Thymus (tissue), 11 donors: ENCODE data around the gene HIVEP3. TPM values are rescaled to one million over a fixed set of nuclear protein-coding genes. Genes with fewer than 3 reads are reported as not detected.

Source experiments
- DNase-seq, 9 donors: peaks; one replicate each; pipeline ENCODE4 v3.0.0-alpha.2; 2013; ENCODE audit warnings: low spot score in 9 of 9, low read depth in 6 of 9, missing footprints in 1 of 9
- H3K27ac ChIP-seq, 2 donors: one replicate each; pipeline ENCODE4 v1.5.1; 2013; ENCODE audit warnings: control low read depth in 1 of 2, low read depth in 1 of 2, low read length in 1 of 2, mild to moderate bottlenecking in 1 of 2, moderate library complexity in 1 of 2
- H3K27me3 ChIP-seq, 2 donors: one replicate each; pipeline ENCODE4 v1.5.1; 2013; ENCODE audit warnings: low read length in 1 of 2; ENCODE audit not compliant: control insufficient read depth in 2 of 2, insufficient read depth in 1 of 2
- H3K36me3 ChIP-seq, 2 donors: one replicate each; pipeline ENCODE4 v1.5.1; 2013; ENCODE audit warnings: low read length in 1 of 2, mild to moderate bottlenecking in 1 of 2, moderate library complexity in 1 of 2; ENCODE audit not compliant: control insufficient read depth in 2 of 2, insufficient read depth in 2 of 2
- H3K4me1 ChIP-seq, 2 donors: one replicate each; pipeline ENCODE4 v1.5.1; 2013; ENCODE audit warnings: low read length in 2 of 2; ENCODE audit not compliant: control insufficient read depth in 2 of 2, insufficient read depth in 2 of 2
- H3K4me3 ChIP-seq, 2 donors: one replicate each; pipeline ENCODE4 v1.5.1; 2013; ENCODE audit warnings: low read length in 2 of 2, control low read depth in 1 of 2, mild to moderate bottlenecking in 1 of 2
- H3K9me3 ChIP-seq, 2 donors: one replicate each; pipeline ENCODE4 v1.5.1; 2013; ENCODE audit warnings: low read length in 1 of 2, mild to moderate bottlenecking in 1 of 2; ENCODE audit not compliant: control insufficient read depth in 2 of 2, insufficient read depth in 1 of 2
- WGBS: extraction: QIAGEN DNeasy Blood & Tissue Kit; methylation state at CpG from one replicate; pipeline ENCODE4 v1.1.7; 2013; 5-methylcytosine and 5-hydroxymethylcytosine counted together
- polyA plus RNA-seq: library from polyadenylated mRNA; stranded (reverse); fragments of 200-250 nt; gene quantifications from one replicate; pipeline ENCODE4 v1.2.3, GENCODE V29; 2013
- total RNA-seq: library from RNA; stranded (reverse); fragments of 120-200 nt; gene quantifications from one replicate; pipeline ENCODE4 v1.2.4, GENCODE V29; 2013
- donor health status: healthy.

Gene HIVEP3
- total and polyA plus RNA-seq, 2 donors, result 6.7 to 12.1 TPM

GRCh38 chr1:41537251-41537650, 381.5 kb downstream of the HIVEP3 start:
- Histone ChIP-seq H3K27ac (no peak overlapping the region), H3K4me1 (no peaks in the 10 kb centered on the region), H3K4me3 (no peak overlapping the region), H3K27me3 (no peaks in the 10 kb centered on the region), H3K36me3 (peaks cover 8 to 45% of the 10 kb centered on the region in 2 donors), H3K9me3 (no peaks in the 10 kb centered on the region)
- DNase-seq, result no peak
- 96% methylated on average over 6 of the region's 6 CpGs for whole genome bisulfite sequencing

- H3K9me3 ChIP-seq, result no peaks in the 10 kb centered on the region
- H3K27ac ChIP-seq, result no peak overlapping the region
- WGBS, result 99% methylated on average over 4 of the region's 4 CpGs
- no peaks in the 10 kb centered on the region for H3K4me1 ChIP-seq
- H3K36me3 ChIP-seq, result peaks cover 6 to 37% of the 10 kb centered on the region in 2 donors
- no peaks in the 10 kb centered on the region for H3K27me3 ChIP-seq
- no peak for DNase-seq
- H3K4me3 ChIP-seq, result no peak overlapping the region
Measured at GRCh38 chr1:41536361-41536802, 382.3 kb downstream of the HIVEP3 start.

- H3K27me3 ChIP-seq, result no peaks in the 10 kb centered on the region
- DNase-seq, result no peak
- WGBS, result 99% methylated on average over 5 of the region's 5 CpGs
Measured at GRCh38 chr1:41535716-41536115, 383.0 kb downstream of the HIVEP3 start.

GRCh38 chr1:41535276-41535675, 383.4 kb downstream of the HIVEP3 start:
- WGBS, result 98% methylated on average over 6 of the region's 6 CpGs

More at GRCh38 chr1:41535716-41536115, 383.0 kb downstream of the HIVEP3 start:
- H3K27ac ChIP-seq, result no peak overlapping the region
- H3K9me3 ChIP-seq, result peaks cover 0 to under 1% of the 10 kb centered on the region in 2 donors
- H3K4me3 ChIP-seq, result no peak overlapping the region
- H3K36me3 ChIP-seq, result peaks cover 6 to 32% of the 10 kb centered on the region in 2 donors
- no peaks in the 10 kb centered on the region for H3K4me1 ChIP-seq

GRCh38 chr1:41534181-41535076, 384.3 kb downstream of the HIVEP3 start:
- Histone ChIP-seq H3K4me1 (no peaks in the 10 kb centered on the region), H3K9me3 (peaks cover 0 to 8% of the 10 kb centered on the region in 2 donors), H3K4me3 (no peak overlapping the region), H3K36me3 (peaks cover 10 to 21% of the 10 kb centered on the region in 2 donors), H3K27me3 (no peaks in the 10 kb centered on the region), H3K27ac (no peak overlapping the region)
- DNase-seq, result no peak
- WGBS, result 93% methylated on average over 17 of the region's 17 CpGs

More at GRCh38 chr1:41535276-41535675, 383.4 kb downstream of the HIVEP3 start:
- Histone ChIP-seq H3K27ac (no peak overlapping the region), H3K27me3 (no peaks in the 10 kb centered on the region), H3K4me3 (no peak overlapping the region), H3K4me1 (no peaks in the 10 kb centered on the region), H3K36me3 (peaks cover 6 to 28% of the 10 kb centered on the region in 2 donors), H3K9me3 (peaks cover 0 to 5% of the 10 kb centered on the region in 2 donors)
- DNase-seq, result no peak

GRCh38 chr1:41533731-41534080, 385.0 kb downstream of the HIVEP3 start:
- Histone ChIP-seq H3K9me3 (peaks cover 0 to 8% of the 10 kb centered on the region in 2 donors), H3K27me3 (no peaks in the 10 kb centered on the region), H3K4me1 (no peaks in the 10 kb centered on the region), H3K4me3 (no peak overlapping the region), H3K36me3 (peaks cover 10 to 15% of the 10 kb centered on the region in 2 donors), H3K27ac (no peak overlapping the region)
- DNase-seq, result no peak
- WGBS, result 90% methylated on average over 5 of the region's 5 CpGs

- Histone ChIP-seq H3K27me3 (no peaks in the 10 kb centered on the region), H3K27ac (no peak overlapping the region), H3K4me1 (no peaks in the 10 kb centered on the region), H3K36me3 (peaks cover 10% of the 10 kb centered on the region in 2 donors), H3K4me3 (no peak overlapping the region), H3K9me3 (peaks cover 0 to 8% of the 10 kb centered on the region in 2 donors)
- no peak for DNase-seq
- 97% methylated on average over 12 of the region's 12 CpGs for WGBS
Measured at GRCh38 chr1:41533016-41533730, 385.5 kb downstream of the HIVEP3 start.

GRCh38 chr1:41532206-41532975, 386.3 kb downstream of the HIVEP3 start:
- no peaks in the 10 kb centered on the region for H3K27me3 ChIP-seq
- WGBS, result 97% methylated on average over 8 of the region's 8 CpGs
- no peak overlapping the region for H3K4me3 ChIP-seq
- H3K36me3 ChIP-seq, result peaks cover 4 to 8% of the 10 kb centered on the region in 2 donors
- H3K27ac ChIP-seq, result no peak overlapping the region
- no peaks in the 10 kb centered on the region for H3K4me1 ChIP-seq
- H3K9me3 ChIP-seq, result peaks cover 0 to 8% of the 10 kb centered on the region in 2 donors
- no peak for DNase-seq
